ENCODE measurements around the gene GRK1.

The GRK1 gene

GRCh38 chr13:113769106-113769505, 102.1 kb downstream of the GRK1 start:
- Histone ChIP-seq H3K4me3 (ENCODE audit: insufficient read depth, low read length, poor library complexity, severe bottlenecking) (no peak overlapping the region), H3K79me2 (ENCODE audit: insufficient read depth, low read length) (no peaks in the 10 kb centered on the region), H3F3A (ENCODE audit: insufficient read depth) (no peaks in the 10 kb centered on the region), H3K9me3 (ENCODE audit: insufficient read depth, low read length) (no peaks in the 10 kb centered on the region), H3K9ac (ENCODE audit: low read length) (no peak overlapping the region), H3K27me3 (ENCODE audit: low read length) (no peaks in the 10 kb centered on the region), H3K4me2 (ENCODE audit: low read depth, low read length, poor library complexity, severe bottlenecking) (no peak overlapping the region), H4K20me1 (ENCODE audit: low read depth, low read length) (no peaks in the 10 kb centered on the region), H2AFZ (ENCODE audit: low read depth, low read length, severe bottlenecking) (no peak overlapping the region), H3K36me3 (ENCODE audit: low read length) (no peaks in the 10 kb centered on the region), H3K27ac (ENCODE audit: low read depth, low read length) (no peak overlapping the region), H3K9me2 (replicated peaks; ENCODE audit: insufficient read depth, low read length) (no peaks in the 10 kb centered on the region)
- no peak for TF ChIP-seq EZH2phosphoT487 (conservative IDR thresholded peaks at IDR 0.05; ENCODE audit: low read length)
- no peak for TF ChIP-seq CTCF (IDR thresholded peaks at IDR 0.05; ENCODE audit: insufficient read depth, low read length, poor library complexity, severe bottlenecking)

- Histone ChIP-seq H4K20me1 (ENCODE audit: low read depth, low read length) (no peaks in the 10 kb centered on the region), H3K79me2 (ENCODE audit: insufficient read depth, low read length) (no peaks in the 10 kb centered on the region), H3K4me3 (ENCODE audit: insufficient read depth, low read length, poor library complexity, severe bottlenecking) (no peak overlapping the region), H3K9ac (ENCODE audit: low read length) (no peak overlapping the region), H2AFZ (ENCODE audit: low read depth, low read length, severe bottlenecking) (no peak overlapping the region), H3F3A (ENCODE audit: insufficient read depth) (no peaks in the 10 kb centered on the region), H3K9me2 (replicated peaks; ENCODE audit: insufficient read depth, low read length) (no peaks in the 10 kb centered on the region), H3K9me3 (ENCODE audit: insufficient read depth, low read length) (no peaks in the 10 kb centered on the region), H3K36me3 (ENCODE audit: low read length) (no peaks in the 10 kb centered on the region), H3K27me3 (ENCODE audit: low read length) (no peaks in the 10 kb centered on the region), H3K27ac (ENCODE audit: low read depth, low read length) (no peak overlapping the region), H3K4me2 (ENCODE audit: low read depth, low read length, poor library complexity, severe bottlenecking) (no peak overlapping the region)
- no peak for TF ChIP-seq CTCF (IDR thresholded peaks at IDR 0.05; ENCODE audit: insufficient read depth, low read length, poor library complexity, severe bottlenecking)
- no peak for TF ChIP-seq EZH2phosphoT487 (conservative IDR thresholded peaks at IDR 0.05; ENCODE audit: low read length)
Observed at GRCh38 chr13:113769881-113770280, 102.9 kb downstream of the GRK1 start.

- Histone ChIP-seq H3K9me3 (ENCODE audit: insufficient read depth, low read length) (no peaks in the 10 kb centered on the region), H3F3A (ENCODE audit: insufficient read depth) (no peaks in the 10 kb centered on the region), H3K9ac (ENCODE audit: low read length) (no peak overlapping the region)
Observed at GRCh38 chr13:113770441-113770840, 103.4 kb downstream of the GRK1 start.

More at GRCh38 chr13:113770441-113770840, 103.4 kb downstream of the GRK1 start:
- Histone ChIP-seq H4K20me1 (ENCODE audit: low read depth, low read length) (no peaks in the 10 kb centered on the region), H3K36me3 (ENCODE audit: low read length) (no peaks in the 10 kb centered on the region), H2AFZ (ENCODE audit: low read depth, low read length, severe bottlenecking) (no peak overlapping the region), H3K9me2 (replicated peaks; ENCODE audit: insufficient read depth, low read length) (no peaks in the 10 kb centered on the region), H3K4me2 (ENCODE audit: low read depth, low read length, poor library complexity, severe bottlenecking) (no peak overlapping the region), H3K4me3 (ENCODE audit: insufficient read depth, low read length, poor library complexity, severe bottlenecking) (no peak overlapping the region), H3K27ac (ENCODE audit: low read depth, low read length) (no peak overlapping the region), H3K27me3 (ENCODE audit: low read length) (no peaks in the 10 kb centered on the region), H3K79me2 (ENCODE audit: insufficient read depth, low read length) (no peaks in the 10 kb centered on the region)
- TF ChIP-seq CTCF (IDR thresholded peaks at IDR 0.05; ENCODE audit: insufficient read depth, low read length, poor library complexity, severe bottlenecking) = no peak
- TF ChIP-seq EZH2phosphoT487 (conservative IDR thresholded peaks at IDR 0.05; ENCODE audit: low read length) = no peak

Measured in SU-DHL-6 (cell line).